ENCODE measurements around the gene FYTTD1.

- TF ChIP-seq CTCF (IDR thresholded peaks at IDR 0.05) (peak in 1 of 6 experiments; percentile 29), POLR2A (IDR thresholded peaks at IDR 0.05) (no peak)
Observed at GRCh38 chr3:197801891-197802778, 52.5 kb downstream of the FYTTD1 start.

All from thyroid gland (tissue), 4 donors.